Measurements from ENCODE around the gene KRTAP2-3.

DNA sequence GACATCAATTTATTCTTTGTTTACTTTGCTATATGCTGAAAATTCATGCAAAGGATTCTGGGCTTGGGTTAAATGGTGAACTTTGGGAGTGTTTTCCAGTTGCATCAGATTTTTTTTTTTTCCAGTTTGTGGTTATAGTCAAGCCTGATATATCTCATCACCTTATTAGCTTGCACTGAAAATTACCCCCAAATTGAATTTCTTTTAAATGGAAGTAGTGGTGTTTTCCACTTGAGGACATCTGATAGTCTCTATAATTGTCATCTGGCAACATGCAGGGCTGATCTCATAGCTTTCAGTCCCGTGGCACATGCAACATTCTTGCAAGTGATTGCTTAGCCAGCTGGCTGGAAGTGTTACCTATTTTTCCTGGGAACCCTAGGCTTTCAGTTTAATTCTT, 46.3 kb downstream of the KRTAP2-3 start:
- TF ChIP-seq CTCF (conservative IDR thresholded peaks at IDR 0.05; ENCODE audit: low read length): no peak
- TF ChIP-seq EZH2phosphoT487 (IDR thresholded peaks at IDR 0.05; ENCODE audit: borderline replicate concordance, low read depth, low read length): no peak

Measured in OCI-LY7 (cell line).